ENCODE measurements around the gene ACADL.

The ACADL gene

GRCh38 chr2:210224941-210225672 is at the start of gene ACADL:
TSS of gene ACADL (minus strand) at chr2:210225447. CDS start at chr2:210225263, 184 bp downstream.
- TF ChIP-seq ZNF274 (IDR thresholded peaks at IDR 0.05; ENCODE audit: low read depth, low read length): no peak
- peak within 1 kb of the TSS; percentile 52 for H3K4me3 ChIP-seq (ENCODE audit: low read length)

GRCh38 chr2:210271300-210271699 is 46.1 kb upstream of the ACADL start:
- no peak for TF ChIP-seq ZNF274 (IDR thresholded peaks at IDR 0.05; ENCODE audit: low read depth, low read length)
- H3K4me3 ChIP-seq (ENCODE audit: low read length): no peak overlapping the region

GRCh38 chr2:210269148-210269547 is 43.9 kb upstream of the ACADL start:
- no peak for TF ChIP-seq ZNF274 (IDR thresholded peaks at IDR 0.05; ENCODE audit: low read depth, low read length)
- H3K4me3 ChIP-seq (ENCODE audit: low read length): no peak overlapping the region

GRCh38 chr2:210268281-210268680 is 43.0 kb upstream of the ACADL start:
- no peak overlapping the region for H3K4me3 ChIP-seq (ENCODE audit: low read length)
- no peak for TF ChIP-seq ZNF274 (IDR thresholded peaks at IDR 0.05; ENCODE audit: low read depth, low read length)

GRCh38 chr2:210267698-210268097 is 42.5 kb upstream of the ACADL start:
- H3K4me3 ChIP-seq (ENCODE audit: low read length): no peak overlapping the region
- TF ChIP-seq ZNF274 (IDR thresholded peaks at IDR 0.05; ENCODE audit: low read depth, low read length): no peak

GRCh38 chr2:210264282-210264681 is 39.0 kb upstream of the ACADL start:
- TF ChIP-seq ZNF274 (IDR thresholded peaks at IDR 0.05; ENCODE audit: low read depth, low read length): no peak
- no peak overlapping the region for H3K4me3 ChIP-seq (ENCODE audit: low read length)

GRCh38 chr2:210263841-210264240 is 38.6 kb upstream of the ACADL start:
- no peak for TF ChIP-seq ZNF274 (IDR thresholded peaks at IDR 0.05; ENCODE audit: low read depth, low read length)
- no peak overlapping the region for H3K4me3 ChIP-seq (ENCODE audit: low read length)

GRCh38 chr2:210262036-210262435 is 36.8 kb upstream of the ACADL start:
- no peak for TF ChIP-seq ZNF274 (IDR thresholded peaks at IDR 0.05; ENCODE audit: low read depth, low read length)
- no peak overlapping the region for H3K4me3 ChIP-seq (ENCODE audit: low read length)

- TF ChIP-seq ZNF274 (IDR thresholded peaks at IDR 0.05; ENCODE audit: low read depth, low read length): no peak
- H3K4me3 ChIP-seq (ENCODE audit: low read length): no peak overlapping the region
Measured at GRCh38 chr2:210259687-210260086, 34.4 kb upstream of the ACADL start.

GRCh38 chr2:210252699-210253606 is 27.7 kb upstream of the ACADL start:
- TF ChIP-seq ZNF274 (IDR thresholded peaks at IDR 0.05; ENCODE audit: low read depth, low read length): no peak
- no peak overlapping the region for H3K4me3 ChIP-seq (ENCODE audit: low read length)

GRCh38 chr2:210250622-210251021 is 25.4 kb upstream of the ACADL start:
- no peak overlapping the region for H3K4me3 ChIP-seq (ENCODE audit: low read length)
- no peak for TF ChIP-seq ZNF274 (IDR thresholded peaks at IDR 0.05; ENCODE audit: low read depth, low read length)

GRCh38 chr2:210233487-210233886 is 8.2 kb upstream of the ACADL start:
- no peak overlapping the region for H3K4me3 ChIP-seq (ENCODE audit: low read length)
- no peak for TF ChIP-seq ZNF274 (IDR thresholded peaks at IDR 0.05; ENCODE audit: low read depth, low read length)

GRCh38 chr2:210230984-210231383 is 5.7 kb upstream of the ACADL start:
- H3K4me3 ChIP-seq (ENCODE audit: low read length): no peak overlapping the region
- no peak for TF ChIP-seq ZNF274 (IDR thresholded peaks at IDR 0.05; ENCODE audit: low read depth, low read length)

GRCh38 chr2:210230518-210230917 is 5.3 kb upstream of the ACADL start:
- no peak overlapping the region for H3K4me3 ChIP-seq (ENCODE audit: low read length)
- no peak for TF ChIP-seq ZNF274 (IDR thresholded peaks at IDR 0.05; ENCODE audit: low read depth, low read length)

- no peak for TF ChIP-seq ZNF274 (IDR thresholded peaks at IDR 0.05; ENCODE audit: low read depth, low read length)
- no peak overlapping the region for H3K4me3 ChIP-seq (ENCODE audit: low read length)
Measured at GRCh38 chr2:210228586-210228985, 3.3 kb upstream of the ACADL start.

Measured in GM08714 (cell line).